Activated CD8-positive, alpha-beta T cell treated with anti-CD3 and anti-CD28 coated beads for 36 hours (primary cell): ENCODE measurements around the gene CAMK4. TPM values are rescaled to one million over a fixed set of nuclear protein-coding genes. Genes with fewer than 3 reads are reported as not detected.
"Not testable (repeated sequence)": the region's sequence is repeated elsewhere in the genome, so short reads cannot be mapped to it uniquely, and the experiment has no call there.

Experiments used
- ATAC-seq: fragments of 200-7000 bp; cut with Tn5 transposase; one replicate; pipeline ENCODE4 v1.10.0; 2021; ENCODE audit warnings: mild to moderate bottlenecking, moderate library complexity
- CTCF ChIA-PET: fragments of 350-600 bp; sonication (Branson Sonifier 250); formaldehyde crosslinking; loops from one replicate; lab custom pipeline; 2021; ENCODE audit warnings: antibody characterized with exemption; lab: Charles Lee
- POLR2A ChIA-PET: fragments of 350-600 bp; sonication (Branson Sonifier 250); formaldehyde crosslinking; loops from one replicate; lab custom pipeline; 2021; ENCODE audit warnings: antibody characterized with exemption; lab: Charles Lee
- DNase-seq: peaks from one replicate; pipeline ENCODE4 v3.0.0-alpha.2; 2020
- H3K27ac Mint-ChIP-seq: one replicate; pipeline ENCODE4 v1.8.0; 2021; ENCODE audit warnings: mild to moderate bottlenecking, mixed read lengths
- H3K27me3 Mint-ChIP-seq: one replicate; pipeline ENCODE4 v1.8.0; 2021; ENCODE audit warnings: mixed read lengths
- H3K36me3 Mint-ChIP-seq: one replicate; pipeline ENCODE4 v1.8.0; 2021; ENCODE audit warnings: low read depth, mixed read lengths
- H3K4me1 Mint-ChIP-seq: one replicate; pipeline ENCODE4 v1.8.0; 2021; ENCODE audit warnings: low read depth, mixed read lengths
- H3K4me3 Mint-ChIP-seq: one replicate; pipeline ENCODE4 v1.8.0; 2021; ENCODE audit warnings: mild to moderate bottlenecking, moderate library complexity, mixed read lengths
- H3K9me3 Mint-ChIP-seq: one replicate; pipeline ENCODE4 v1.8.0; 2021; ENCODE audit warnings: mixed read lengths
- intact Hi-C: fragments of 100-400 bp; cut with micrococcal nuclease; formaldehyde crosslinking; loops from one replicate; pipeline ENCODE4 v1.10.0; 2022
- total RNA-seq, 2 experiments: library from RNA; stranded (reverse); gene quantifications; one replicate each; pipeline ENCODE4 v1.2.3, GENCODE V29; 2021
- TF ChIP-seq, protein P1 (sequence below): fragments of 200-600 bp; IDR thresholded peaks from one replicate; pipeline ENCODE4 v1.8.0; 2022; ENCODE audit warnings: antibody characterized with exemption, mild to moderate bottlenecking

The CAMK4 gene
- total RNA-seq, 2 experiments from 2014 or later = 79.7 to 80.7 TPM

- ATAC-seq (no peak), DNase-seq (no peak)
- intact Hi-C loops = no loop called here
- POLR2A ChIA-PET = interaction anchor here (1.1 kb wide), 1 partner anchor 10 kb away, joined by 3 read pairs; no protein-coding TSS in a partner anchor
- Mint-ChIP-seq H3K4me1 (peaks cover 16% of the 10 kb centered on the region), H3K4me3 (no peak overlapping the region), H3K27me3 (no peaks in the 10 kb centered on the region), H3K27ac (no peak overlapping the region), H3K9me3 (peaks cover 20% of the 10 kb centered on the region), H3K36me3 (peaks cover 79% of the 10 kb centered on the region)
- TF ChIP-seq, protein P1, sequence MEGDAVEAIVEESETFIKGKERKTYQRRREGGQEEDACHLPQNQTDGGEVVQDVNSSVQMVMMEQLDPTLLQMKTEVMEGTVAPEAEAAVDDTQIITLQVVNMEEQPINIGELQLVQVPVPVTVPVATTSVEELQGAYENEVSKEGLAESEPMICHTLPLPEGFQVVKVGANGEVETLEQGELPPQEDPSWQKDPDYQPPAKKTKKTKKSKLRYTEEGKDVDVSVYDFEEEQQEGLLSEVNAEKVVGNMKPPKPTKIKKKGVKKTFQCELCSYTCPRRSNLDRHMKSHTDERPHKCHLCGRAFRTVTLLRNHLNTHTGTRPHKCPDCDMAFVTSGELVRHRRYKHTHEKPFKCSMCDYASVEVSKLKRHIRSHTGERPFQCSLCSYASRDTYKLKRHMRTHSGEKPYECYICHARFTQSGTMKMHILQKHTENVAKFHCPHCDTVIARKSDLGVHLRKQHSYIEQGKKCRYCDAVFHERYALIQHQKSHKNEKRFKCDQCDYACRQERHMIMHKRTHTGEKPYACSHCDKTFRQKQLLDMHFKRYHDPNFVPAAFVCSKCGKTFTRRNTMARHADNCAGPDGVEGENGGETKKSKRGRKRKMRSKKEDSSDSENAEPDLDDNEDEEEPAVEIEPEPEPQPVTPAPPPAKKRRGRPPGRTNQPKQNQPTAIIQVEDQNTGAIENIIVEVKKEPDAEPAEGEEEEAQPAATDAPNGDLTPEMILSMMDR = no peak
- CTCF ChIA-PET = no interaction called here
These were observed 180.1 kb downstream of the CAMK4 start for GRCh38 chr5:111404270-111404769.

- POLR2A ChIA-PET = no interaction called here
- peaks cover 16% of the 10 kb centered on the region for H3K4me1 Mint-ChIP-seq
- intact Hi-C loops = no loop called here
- CTCF ChIA-PET = interaction anchor here (1.0 kb wide), 1 partner anchor 18 kb away, joined by 3 read pairs; no protein-coding TSS in a partner anchor
- TF ChIP-seq, protein P1 = no peak
- ATAC-seq = no peak
- no peak for DNase-seq
- H3K4me3 Mint-ChIP-seq = no peak overlapping the region
- no peaks in the 10 kb centered on the region for H3K27me3 Mint-ChIP-seq
- H3K36me3 Mint-ChIP-seq = peaks cover 72% of the 10 kb centered on the region
- H3K27ac Mint-ChIP-seq = peak overlapping the region; percentile 7
- peaks cover 18% of the 10 kb centered on the region for H3K9me3 Mint-ChIP-seq
These were observed 183.4 kb downstream of the CAMK4 start for GRCh38 chr5:111407562-111407961.

GRCh38 chr5:111408817-111409216 is 184.6 kb downstream of the CAMK4 start:
- no peak for DNase-seq
- POLR2A ChIA-PET = interaction anchor here (0.6 kb wide), 1 partner anchor 176 kb away, joined by 4 read pairs; no protein-coding TSS in a partner anchor
- intact Hi-C loops = no loop called here
- peaks cover 18% of the 10 kb centered on the region for H3K9me3 Mint-ChIP-seq
- peaks cover 11% of the 10 kb centered on the region for H3K4me1 Mint-ChIP-seq
- no peak overlapping the region for H3K27ac Mint-ChIP-seq
- TF ChIP-seq, protein P1 = no peak
- ATAC-seq = no peak
- CTCF ChIA-PET = no interaction called here
- no peak overlapping the region for H3K4me3 Mint-ChIP-seq
- peaks cover 60% of the 10 kb centered on the region for H3K36me3 Mint-ChIP-seq
- no peaks in the 10 kb centered on the region for H3K27me3 Mint-ChIP-seq

- CTCF ChIA-PET, intact Hi-C loops, H3K27me3 Mint-ChIP-seq, H3K27ac Mint-ChIP-seq, H3K4me3 Mint-ChIP-seq, DNase-seq, ATAC-seq: not testable (repeated sequence)
- H3K36me3 Mint-ChIP-seq = peaks cover 61% of the 10 kb centered on the region
- POLR2A ChIA-PET = interaction anchor here (0.6 kb wide), 1 partner anchor 175 kb away, joined by 4 read pairs; no protein-coding TSS in a partner anchor
- peaks cover 18% of the 10 kb centered on the region for H3K9me3 Mint-ChIP-seq
- peaks cover 14% of the 10 kb centered on the region for H3K4me1 Mint-ChIP-seq
These were observed 185.1 kb downstream of the CAMK4 start for GRCh38 chr5:111409266-111409665.

- H3K27me3 Mint-ChIP-seq, H3K4me3 Mint-ChIP-seq, ATAC-seq, POLR2A ChIA-PET, intact Hi-C loops, DNase-seq: not testable (repeated sequence)
- Mint-ChIP-seq H3K27ac (peak overlapping the region; percentile 27), H3K36me3 (peaks cover 60% of the 10 kb centered on the region), H3K9me3 (peaks cover 19% of the 10 kb centered on the region), H3K4me1 (peaks cover 18% of the 10 kb centered on the region)
- CTCF ChIA-PET = interaction anchor here (1.2 kb wide), 1 partner anchor 16 kb away, joined by 3 read pairs; no protein-coding TSS in a partner anchor
These were observed 185.9 kb downstream of the CAMK4 start for GRCh38 chr5:111410067-111410466.

GRCh38 chr5:111411301-111411700 is 187.1 kb downstream of the CAMK4 start:
- Mint-ChIP-seq H3K27ac (no peak overlapping the region), H3K4me1 (peaks cover 21% of the 10 kb centered on the region), H3K27me3 (no peaks in the 10 kb centered on the region), H3K9me3 (peaks cover 19% of the 10 kb centered on the region), H3K36me3 (peaks cover 55% of the 10 kb centered on the region), H3K4me3 (no peak overlapping the region)
- no peak for ATAC-seq
- intact Hi-C loops = no loop called here
- TF ChIP-seq, protein P1 = no peak
- CTCF ChIA-PET = no interaction called here
- POLR2A ChIA-PET = no interaction called here
- DNase-seq = no peak
